ENCODE data around the gene APOC3.

The APOC3 gene

GRCh38 chr11:116804001-116804400 is 25.7 kb upstream of the APOC3 start:
- no peak for DNase-seq (ENCODE audit: low read depth in 3 of 3)

- DNase-seq (ENCODE audit: low read depth in 3 of 3), result no peak
Measured at GRCh38 chr11:116807601-116808261, 22.0 kb upstream of the APOC3 start.

GRCh38 chr11:116808262-116809175 is 21.2 kb upstream of the APOC3 start:
- no peak for DNase-seq (ENCODE audit: low read depth in 3 of 3)

GRCh38 chr11:116811194-116811593 is 18.5 kb upstream of the APOC3 start:
- no peak for DNase-seq (ENCODE audit: low read depth in 3 of 3)

- DNase-seq (ENCODE audit: low read depth in 3 of 3), result no peak
Measured at GRCh38 chr11:116812109-116812508, 17.6 kb upstream of the APOC3 start.

- DNase-seq (ENCODE audit: low read depth in 3 of 3), result no peak
Measured at GRCh38 chr11:116813170-116813569, 16.5 kb upstream of the APOC3 start.

GRCh38 chr11:116813781-116814471 is 15.8 kb upstream of the APOC3 start:
- DNase-seq (ENCODE audit: low read depth in 3 of 3), result no peak

GRCh38 chr11:116814502-116814901 is 15.2 kb upstream of the APOC3 start:
- DNase-seq (ENCODE audit: low read depth in 3 of 3), result no peak

GRCh38 chr11:116819049-116819448 is 10.7 kb upstream of the APOC3 start:
- no peak for DNase-seq (ENCODE audit: low read depth in 3 of 3)

GRCh38 chr11:116821050-116821918 is 8.4 kb upstream of the APOC3 start:
- no peak for DNase-seq (ENCODE audit: low read depth in 3 of 3)

- no peak for DNase-seq (ENCODE audit: low read depth in 3 of 3)
Measured at GRCh38 chr11:116822575-116822974, 7.1 kb upstream of the APOC3 start.

GRCh38 chr11:116823031-116823843 is 6.5 kb upstream of the APOC3 start, which contains the start of gene APOA4:
Gene APOA4 (minus strand): TSS chr11:116823304. CDS start chr11:116823191, 113 bp downstream.
- no peak for DNase-seq (ENCODE audit: low read depth in 3 of 3)

- no peak for DNase-seq (ENCODE audit: low read depth in 3 of 3)
Measured at GRCh38 chr11:116825434-116825833, 4.3 kb upstream of the APOC3 start.

GRCh38 chr11:116825854-116826750 is 3.6 kb upstream of the APOC3 start:
- no peak for DNase-seq (ENCODE audit: low read depth in 3 of 3)

GRCh38 chr11:116826751-116827431 is 2.8 kb upstream of the APOC3 start:
- no peak for DNase-seq (ENCODE audit: low read depth in 3 of 3)

GRCh38 chr11:116827461-116827860 is 2.2 kb upstream of the APOC3 start:
- no peak for DNase-seq (ENCODE audit: low read depth in 3 of 3)

GRCh38 chr11:116828632-116829524 is 829 bp upstream of the APOC3 start:
- DNase-seq (ENCODE audit: low read depth in 3 of 3), result no peak

All from stimulated activated CD4-positive, alpha-beta T cell treated with anti-CD3 and anti-CD28 coated beads, TNF-alpha, amount 100 ng/mL, for 24 hours (primary cell).